Hippocampal formation (tissue), 2 donors: ENCODE measurements around the gene CNFN.
"Not testable (repeated sequence)": the region's sequence is repeated elsewhere in the genome, so short reads cannot be mapped to it uniquely, and the experiment has no call there.

Source experiments
- DNase-seq, 2 donors: peaks; one replicate each; lab custom pipeline; 2025; lab: John Stamatoyannopoulos, UW

Gene CNFN

GRCh38 chr19:42351079-42351735 lies 38.9 kb downstream of the CNFN start:
- DNase-seq, result no peak

GRCh38 chr19:42350417-42350816 lies 39.7 kb downstream of the CNFN start:
- DNase-seq, result no peak

DNA sequence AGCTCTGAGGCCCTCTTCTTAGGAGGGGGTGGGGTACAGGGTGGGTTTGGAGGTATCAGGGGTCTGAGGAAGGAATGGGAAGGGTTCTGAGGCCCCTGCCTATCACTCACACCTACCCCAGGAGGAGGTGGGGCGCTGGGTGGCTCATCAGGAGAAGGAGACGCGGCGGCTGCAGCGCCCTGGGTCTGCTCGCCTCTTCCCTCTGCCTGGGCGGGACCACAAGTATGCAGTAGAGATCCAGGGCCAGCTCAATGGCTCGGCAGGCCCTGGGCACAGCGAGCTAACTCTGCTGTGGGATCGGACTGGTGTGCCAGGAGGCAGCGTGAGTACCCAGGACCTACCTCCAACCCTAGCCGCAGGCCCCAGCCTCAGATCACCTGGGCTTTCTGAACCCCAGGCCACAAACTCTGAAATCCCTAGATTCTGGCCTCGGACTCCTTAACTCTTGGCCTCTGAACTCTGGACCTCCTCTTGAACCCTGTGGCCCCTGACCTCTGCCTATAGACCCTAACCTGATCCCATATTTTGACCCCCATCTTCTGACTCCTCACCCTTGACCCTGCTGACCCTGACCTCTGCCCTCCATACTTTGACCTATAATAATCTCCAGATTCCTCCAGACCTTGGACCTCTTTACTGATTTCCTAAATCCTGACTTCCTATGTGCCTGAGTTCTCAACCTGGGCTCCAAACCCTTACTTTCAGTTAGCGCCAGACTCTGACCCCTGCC lies 40.6 kb downstream of the CNFN start:
- DNase-seq, result no peak

DNA sequence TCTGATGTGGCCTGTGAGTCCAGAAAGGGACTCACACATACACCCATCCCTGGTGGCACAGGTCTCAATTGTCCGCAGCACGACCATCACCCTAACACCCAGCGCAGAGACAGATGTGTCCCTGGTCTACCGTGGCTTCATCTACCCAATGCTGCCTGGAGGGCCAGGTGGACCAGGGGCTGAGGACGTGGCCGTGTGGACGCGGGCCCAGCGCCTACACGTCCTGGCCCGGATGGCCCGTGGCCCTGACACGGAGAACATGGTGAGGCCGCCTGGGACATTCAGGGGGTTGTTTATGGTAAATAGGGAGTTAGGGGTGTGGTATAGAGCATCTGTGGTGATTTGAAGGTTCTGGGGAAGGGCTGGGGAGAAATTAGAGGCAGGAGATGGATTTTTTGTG lies 41.9 kb downstream of the CNFN start:
- DNase-seq, result no peak

GRCh38 chr19:42345191-42345812 lies 44.8 kb downstream of the CNFN start:
- DNase-seq, result no peak

DNA sequence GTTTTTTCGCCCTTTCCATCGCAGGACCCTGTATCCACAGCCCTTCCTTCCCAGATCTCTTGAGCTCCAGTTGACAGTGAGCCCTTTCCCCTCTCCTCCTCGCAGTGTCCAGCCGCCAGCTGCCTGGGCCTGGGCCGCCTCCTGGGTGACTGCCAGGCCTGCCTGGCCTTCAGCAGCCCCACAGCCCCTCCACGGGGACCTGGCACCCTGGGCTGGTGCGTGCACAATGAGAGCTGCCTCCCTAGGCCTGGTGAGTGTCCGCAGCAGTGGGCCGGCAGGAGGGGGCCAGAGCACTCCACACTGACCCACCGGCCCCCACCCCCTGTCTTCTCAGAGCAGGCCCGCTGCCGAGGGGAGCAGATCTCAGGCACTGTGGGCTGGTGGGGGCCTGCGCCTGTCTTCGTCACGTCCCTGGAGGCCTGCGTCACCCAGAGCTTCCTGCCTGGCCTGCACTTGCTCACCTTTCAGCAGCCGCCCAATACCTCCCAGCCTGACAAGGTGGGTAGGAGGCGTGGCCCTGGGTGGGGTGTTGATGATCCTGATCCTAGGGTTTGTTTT lies 45.7 kb downstream of the CNFN start:
- no peak for DNase-seq

DNA sequence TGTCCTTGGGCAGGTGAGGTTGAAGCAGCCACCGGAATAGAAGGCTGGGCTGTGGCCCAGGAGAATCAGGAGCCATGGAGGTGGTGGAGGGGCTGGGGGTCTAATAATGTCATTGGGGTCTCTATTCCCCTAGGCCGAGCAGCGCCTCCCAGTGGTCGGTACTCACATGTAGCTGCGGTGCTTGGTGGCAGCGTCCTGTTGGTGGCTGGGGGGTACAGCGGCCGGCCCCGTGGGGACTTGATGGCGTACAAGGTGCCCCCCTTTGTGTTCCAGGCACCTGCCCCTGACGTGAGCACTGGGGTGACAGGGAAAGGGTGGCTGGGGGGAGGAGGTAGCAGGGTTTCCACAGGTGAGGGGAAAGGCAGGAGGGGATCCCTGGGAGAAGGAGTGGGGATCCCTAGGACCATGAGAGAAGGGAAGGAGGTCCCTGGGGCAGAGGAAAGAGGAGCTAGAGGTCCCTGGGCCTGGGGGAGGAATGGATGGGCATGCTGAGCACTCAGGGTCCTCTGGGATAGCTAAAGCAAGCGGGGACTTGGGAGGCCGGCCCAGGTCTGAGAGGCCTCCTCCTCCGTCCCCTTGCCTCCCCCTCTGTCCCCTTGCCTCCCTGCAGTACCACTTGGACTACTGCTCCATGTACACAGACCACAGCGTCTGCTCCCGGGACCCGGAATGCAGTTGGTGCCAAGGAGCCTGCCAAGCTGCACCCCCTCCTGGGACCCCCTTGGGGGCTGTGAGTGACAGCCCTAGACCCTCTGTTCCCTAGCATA lies 46.6 kb downstream of the CNFN start:
- DNase-seq, result no peak

DNA sequence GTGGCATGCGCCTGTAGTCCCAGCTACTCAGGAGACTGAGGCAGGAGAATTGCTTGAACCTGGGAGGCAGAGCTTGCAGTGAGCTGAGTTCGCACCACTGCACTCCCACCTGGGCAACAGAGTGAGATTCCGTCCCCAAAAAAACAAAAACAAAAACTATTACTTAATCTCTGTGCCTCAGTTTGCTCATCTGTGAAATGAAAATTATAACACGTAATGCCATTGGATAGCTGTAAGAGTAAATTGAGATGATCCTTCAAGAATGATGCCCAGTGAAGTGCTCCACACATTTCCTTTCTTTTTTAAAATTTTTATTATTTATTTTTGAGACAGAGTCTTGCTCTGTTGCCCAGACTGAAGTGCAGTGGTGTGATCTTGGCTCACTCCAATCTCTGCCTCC lies 50.2 kb downstream of the CNFN start:
- DNase-seq, result not testable (repeated sequence)

GRCh38 chr19:42339126-42339860 lies 50.8 kb downstream of the CNFN start:
- not testable (repeated sequence) for DNase-seq
